Nephron (organoid): Measurements from ENCODE around the gene SLIT1.

Experiments used
- H3K27ac Mint-ChIP-seq, 3 experiments: 2 replicates each; pipeline ENCODE4 v1.8.0; 2020; ENCODE audit warnings: mixed read lengths in 3 of 3, mild to moderate bottlenecking in 2 of 3, moderate library complexity in 1 of 3
- H3K27me3 Mint-ChIP-seq: 2 replicates; pipeline ENCODE4 v1.8.0; 2021; ENCODE audit warnings: low read depth, mild to moderate bottlenecking, moderate library complexity, mixed read lengths
- H3K36me3 Mint-ChIP-seq: 2 replicates; pipeline ENCODE4 v1.8.0; 2020; ENCODE audit warnings: low read depth, mixed read lengths
- H3K4me1 Mint-ChIP-seq: 2 replicates; pipeline ENCODE4 v1.8.0; 2020; ENCODE audit warnings: mixed read lengths
- H3K4me3 Mint-ChIP-seq, 3 experiments: 2 replicates each; pipeline ENCODE4 v1.8.0; 2020; ENCODE audit warnings: mild to moderate bottlenecking in 3 of 3, mixed read lengths in 3 of 3, moderate library complexity in 2 of 3
- H3K9me3 Mint-ChIP-seq: 2 replicates; pipeline ENCODE4 v1.8.0; 2020; ENCODE audit warnings: mixed read lengths
- TF ChIP-seq, protein P1 (sequence below), 3 experiments: fragments of 200-600 bp; sonication (generic); IDR thresholded peaks; one replicate each; pipeline ENCODE4 v1.5.0; 2021; ENCODE audit warnings: antibody characterized with exemption in 3 of 3; ENCODE audit not compliant: unreplicated experiment in 3 of 3

SLIT1 gene

DNA sequence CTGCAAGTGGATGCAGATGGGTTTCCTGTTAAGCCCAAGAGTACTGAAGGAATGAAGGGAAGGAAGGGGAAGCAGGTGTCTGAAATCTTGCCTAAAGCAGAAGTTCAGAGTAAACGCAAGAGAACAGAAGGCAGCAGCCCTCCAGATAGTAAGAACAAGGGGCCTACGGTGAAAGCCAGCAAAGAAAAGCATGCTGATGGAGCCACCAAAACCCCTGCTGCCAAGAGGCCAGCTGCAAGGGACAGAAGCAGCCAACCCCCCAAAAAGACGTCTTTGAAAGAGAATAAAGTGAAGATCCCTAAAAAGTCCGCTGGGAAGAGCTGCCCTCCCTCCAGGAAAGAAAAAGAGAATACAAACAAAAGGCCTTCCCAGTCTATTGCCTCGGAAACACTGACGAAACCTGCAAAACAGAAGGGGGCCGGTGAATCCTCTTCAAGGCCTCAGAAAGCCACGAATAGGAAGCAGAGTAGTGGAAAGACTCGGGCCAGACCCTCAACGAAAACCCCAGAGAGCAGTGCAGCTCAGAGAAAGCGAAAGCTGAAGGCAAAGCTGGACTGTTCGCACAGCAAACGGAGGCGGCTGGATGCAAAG is 201.1 kb downstream of the SLIT1 start:
- peaks cover 21% of the 10 kb centered on the region for H3K4me1 Mint-ChIP-seq
- TF ChIP-seq, protein P1, sequence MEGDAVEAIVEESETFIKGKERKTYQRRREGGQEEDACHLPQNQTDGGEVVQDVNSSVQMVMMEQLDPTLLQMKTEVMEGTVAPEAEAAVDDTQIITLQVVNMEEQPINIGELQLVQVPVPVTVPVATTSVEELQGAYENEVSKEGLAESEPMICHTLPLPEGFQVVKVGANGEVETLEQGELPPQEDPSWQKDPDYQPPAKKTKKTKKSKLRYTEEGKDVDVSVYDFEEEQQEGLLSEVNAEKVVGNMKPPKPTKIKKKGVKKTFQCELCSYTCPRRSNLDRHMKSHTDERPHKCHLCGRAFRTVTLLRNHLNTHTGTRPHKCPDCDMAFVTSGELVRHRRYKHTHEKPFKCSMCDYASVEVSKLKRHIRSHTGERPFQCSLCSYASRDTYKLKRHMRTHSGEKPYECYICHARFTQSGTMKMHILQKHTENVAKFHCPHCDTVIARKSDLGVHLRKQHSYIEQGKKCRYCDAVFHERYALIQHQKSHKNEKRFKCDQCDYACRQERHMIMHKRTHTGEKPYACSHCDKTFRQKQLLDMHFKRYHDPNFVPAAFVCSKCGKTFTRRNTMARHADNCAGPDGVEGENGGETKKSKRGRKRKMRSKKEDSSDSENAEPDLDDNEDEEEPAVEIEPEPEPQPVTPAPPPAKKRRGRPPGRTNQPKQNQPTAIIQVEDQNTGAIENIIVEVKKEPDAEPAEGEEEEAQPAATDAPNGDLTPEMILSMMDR (IDR thresholded peaks at IDR 0.05; ENCODE audit: unreplicated experiment in 3 of 3) = no peak
- H3K9me3 Mint-ChIP-seq = no peaks in the 10 kb centered on the region
- no peaks in the 10 kb centered on the region for H3K27me3 Mint-ChIP-seq
- peak overlapping the region in 2 of 3 experiments; percentile 4 to 48 for H3K4me3 Mint-ChIP-seq
- peaks cover 26% of the 10 kb centered on the region for H3K36me3 Mint-ChIP-seq
- peak overlapping the region; percentile 33 to 91 (median 91) for H3K27ac Mint-ChIP-seq

DNA sequence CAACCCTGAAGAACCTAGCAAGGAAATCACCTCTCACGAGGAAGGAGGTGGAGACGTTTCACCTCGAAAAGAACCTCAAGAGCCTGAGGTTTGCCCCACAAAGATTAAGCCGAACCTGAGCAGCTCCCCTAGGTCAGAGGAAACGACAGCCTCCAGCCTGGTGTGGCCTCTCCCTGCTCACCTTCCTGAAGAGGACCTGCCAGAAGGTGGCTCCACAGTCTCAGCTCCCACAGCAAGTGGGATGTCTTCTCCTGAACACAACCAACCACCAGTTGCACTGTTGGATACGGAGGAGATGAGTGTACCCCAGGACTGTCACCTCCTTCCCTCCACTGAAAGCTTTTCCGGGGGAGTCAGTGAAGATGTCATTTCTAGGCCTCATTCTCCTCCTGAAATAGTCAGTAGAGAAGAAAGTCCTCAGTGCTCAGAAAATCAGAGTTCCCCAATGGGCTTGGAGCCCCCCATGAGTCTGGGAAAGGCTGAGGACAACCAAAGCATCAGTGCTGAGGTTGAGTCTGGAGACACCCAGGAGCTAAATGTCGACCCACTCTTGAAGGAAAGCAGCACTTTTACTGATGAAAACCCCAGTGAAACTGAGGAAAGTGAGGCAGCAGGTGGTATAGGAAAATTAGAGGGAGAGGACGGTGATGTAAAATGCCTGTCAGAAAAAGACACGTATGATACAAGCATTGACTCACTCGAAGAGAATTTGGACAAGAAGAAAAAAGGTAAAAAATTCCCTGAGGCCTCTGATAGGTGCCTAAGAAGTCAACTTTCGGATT is 203.4 kb downstream of the SLIT1 start:
- Mint-ChIP-seq H3K36me3 (peaks cover 26% of the 10 kb centered on the region), H3K27me3 (no peaks in the 10 kb centered on the region), H3K27ac (no peak overlapping the region), H3K4me1 (peaks cover 15% of the 10 kb centered on the region), H3K4me3 (no peak overlapping the region), H3K9me3 (no peaks in the 10 kb centered on the region)
- TF ChIP-seq, protein P1 (IDR thresholded peaks at IDR 0.05; ENCODE audit: unreplicated experiment in 3 of 3) = no peak

DNA sequence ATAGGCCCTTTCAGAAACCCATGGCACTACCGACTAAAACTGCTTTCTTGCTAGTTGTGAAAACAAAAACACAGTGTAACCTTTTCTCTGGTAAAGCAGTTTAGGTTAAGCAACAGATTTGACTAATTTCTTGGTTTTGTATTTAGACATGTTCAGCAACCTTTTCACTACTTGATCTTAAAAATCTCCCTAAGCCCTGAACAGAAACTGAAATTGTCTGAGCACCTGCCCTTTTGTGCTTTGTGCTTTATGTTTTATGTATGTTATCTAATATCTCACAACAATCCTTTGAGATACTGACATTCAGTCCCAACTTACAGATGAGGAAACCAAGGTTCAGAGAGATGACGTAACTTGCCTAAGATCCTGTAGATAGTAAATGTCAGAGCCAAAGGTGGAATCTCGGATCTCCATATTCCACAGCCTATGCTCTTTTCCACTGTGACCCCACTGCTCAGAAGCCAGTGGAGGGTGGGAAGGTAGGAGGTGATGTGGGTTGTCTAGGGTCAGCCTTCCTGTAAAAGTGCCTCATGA is 207.1 kb downstream of the SLIT1 start:
- no peaks in the 10 kb centered on the region for H3K9me3 Mint-ChIP-seq
- peaks cover 26% of the 10 kb centered on the region for H3K36me3 Mint-ChIP-seq
- H3K4me1 Mint-ChIP-seq = no peaks in the 10 kb centered on the region
- TF ChIP-seq, protein P1 (IDR thresholded peaks at IDR 0.05; ENCODE audit: unreplicated experiment in 3 of 3) = no peak
- no peak overlapping the region for H3K4me3 Mint-ChIP-seq
- no peaks in the 10 kb centered on the region for H3K27me3 Mint-ChIP-seq
- no peak overlapping the region for H3K27ac Mint-ChIP-seq

DNA sequence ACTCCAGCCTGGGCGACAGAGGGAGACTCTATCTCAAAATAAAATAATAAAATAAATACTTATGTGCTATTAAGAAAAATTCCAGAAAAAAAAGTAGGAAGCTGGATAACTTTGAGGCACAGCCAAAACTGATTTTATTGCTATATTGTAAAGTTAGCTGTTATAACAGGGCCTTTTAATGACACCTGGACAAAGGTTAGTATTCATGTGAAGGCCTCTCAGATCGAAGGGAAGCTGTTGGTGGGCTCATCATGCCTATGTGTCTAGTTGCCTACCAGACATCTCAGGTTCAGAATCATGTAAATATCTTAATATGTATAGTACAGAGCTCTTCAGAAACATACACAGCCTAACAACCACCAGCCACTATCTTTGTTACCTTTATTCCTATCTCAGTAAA is 210.6 kb downstream of the SLIT1 start:
- Mint-ChIP-seq H3K4me1 (no peaks in the 10 kb centered on the region), H3K27ac (no peak overlapping the region), H3K4me3 (no peak overlapping the region), H3K36me3 (no peaks in the 10 kb centered on the region), H3K9me3 (no peaks in the 10 kb centered on the region), H3K27me3 (no peaks in the 10 kb centered on the region)
- TF ChIP-seq, protein P1 (IDR thresholded peaks at IDR 0.05; ENCODE audit: unreplicated experiment in 3 of 3) = no peak

DNA sequence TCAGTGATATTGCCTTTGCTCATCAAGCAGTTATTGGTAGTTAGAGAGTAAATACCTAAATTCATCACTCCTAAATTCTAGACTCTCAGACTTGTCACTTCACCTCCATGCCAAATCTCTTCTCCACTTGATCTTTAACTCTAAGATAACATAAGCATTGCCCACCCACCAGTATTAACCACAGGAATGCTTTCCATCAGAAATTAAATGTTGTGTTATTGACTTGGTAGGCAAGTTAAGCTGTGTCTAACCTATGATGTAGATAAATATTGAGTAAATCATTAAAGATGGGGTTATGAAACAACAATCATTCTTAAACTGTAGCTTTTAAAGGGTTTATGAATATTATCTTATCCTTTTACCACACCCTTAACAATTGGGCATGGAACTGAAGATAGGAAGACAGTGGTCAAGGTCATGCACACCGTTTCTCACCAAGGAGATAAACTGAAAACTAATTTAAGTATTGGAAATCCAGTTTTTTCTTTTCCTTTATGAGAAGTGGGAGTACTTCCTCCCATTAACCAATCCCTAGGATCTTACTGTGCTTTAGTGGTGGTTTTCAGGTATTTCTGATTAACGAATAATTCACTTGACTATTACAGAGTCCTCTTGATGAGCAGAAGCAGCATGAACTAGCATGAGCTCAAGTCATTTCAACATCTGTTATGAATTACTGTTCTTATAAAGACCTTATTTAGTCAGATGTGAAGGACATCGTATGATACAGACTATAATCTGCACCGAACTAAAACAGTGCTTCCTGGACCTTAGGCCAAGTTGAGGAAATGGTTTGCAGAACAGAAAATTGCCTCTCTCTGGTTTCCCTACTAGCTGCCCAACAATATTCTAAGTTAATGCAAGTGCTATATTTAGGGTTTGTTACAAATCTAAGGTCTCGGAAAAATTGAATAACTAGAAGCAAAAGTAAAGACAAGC is 211.7 kb downstream of the SLIT1 start:
- TF ChIP-seq, protein P1 (IDR thresholded peaks at IDR 0.05; ENCODE audit: unreplicated experiment in 3 of 3) = no peak
- no peak overlapping the region for H3K4me3 Mint-ChIP-seq
- no peak overlapping the region for H3K27ac Mint-ChIP-seq
- no peaks in the 10 kb centered on the region for H3K27me3 Mint-ChIP-seq
- H3K9me3 Mint-ChIP-seq = no peaks in the 10 kb centered on the region
- H3K4me1 Mint-ChIP-seq = no peaks in the 10 kb centered on the region
- H3K36me3 Mint-ChIP-seq = no peaks in the 10 kb centered on the region
